ENCODE data around the gene CCL7.

DNA sequence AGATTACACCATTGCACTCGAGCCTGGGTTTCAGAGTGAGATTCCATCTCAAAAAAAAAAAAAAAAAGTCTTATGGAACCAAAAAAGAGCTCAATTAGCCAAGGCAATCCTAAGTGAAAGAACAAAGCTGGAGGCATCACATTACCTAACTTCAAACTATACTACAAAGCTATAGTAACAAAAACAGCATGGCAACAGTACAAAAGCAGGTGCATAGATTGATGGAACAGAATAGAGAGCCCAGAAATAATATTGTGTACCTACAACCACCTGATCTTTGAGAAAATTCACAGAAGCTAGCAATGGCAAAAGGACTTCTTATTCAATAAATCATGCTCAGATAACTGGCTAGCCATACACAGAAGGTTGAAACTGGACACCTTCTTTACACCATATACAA, 39.7 kb upstream of the CCL7 start:
- TF ChIP-seq, protein P1, sequence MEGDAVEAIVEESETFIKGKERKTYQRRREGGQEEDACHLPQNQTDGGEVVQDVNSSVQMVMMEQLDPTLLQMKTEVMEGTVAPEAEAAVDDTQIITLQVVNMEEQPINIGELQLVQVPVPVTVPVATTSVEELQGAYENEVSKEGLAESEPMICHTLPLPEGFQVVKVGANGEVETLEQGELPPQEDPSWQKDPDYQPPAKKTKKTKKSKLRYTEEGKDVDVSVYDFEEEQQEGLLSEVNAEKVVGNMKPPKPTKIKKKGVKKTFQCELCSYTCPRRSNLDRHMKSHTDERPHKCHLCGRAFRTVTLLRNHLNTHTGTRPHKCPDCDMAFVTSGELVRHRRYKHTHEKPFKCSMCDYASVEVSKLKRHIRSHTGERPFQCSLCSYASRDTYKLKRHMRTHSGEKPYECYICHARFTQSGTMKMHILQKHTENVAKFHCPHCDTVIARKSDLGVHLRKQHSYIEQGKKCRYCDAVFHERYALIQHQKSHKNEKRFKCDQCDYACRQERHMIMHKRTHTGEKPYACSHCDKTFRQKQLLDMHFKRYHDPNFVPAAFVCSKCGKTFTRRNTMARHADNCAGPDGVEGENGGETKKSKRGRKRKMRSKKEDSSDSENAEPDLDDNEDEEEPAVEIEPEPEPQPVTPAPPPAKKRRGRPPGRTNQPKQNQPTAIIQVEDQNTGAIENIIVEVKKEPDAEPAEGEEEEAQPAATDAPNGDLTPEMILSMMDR (IDR thresholded peaks at IDR 0.05; ENCODE audit: insufficient read depth, low read length) = no peak
- TF ChIP-seq POLR2AphosphoS5 (IDR thresholded peaks at IDR 0.05; ENCODE audit: low read depth) (no peak), GABPA (IDR thresholded peaks at IDR 0.05; ENCODE audit: low read depth) (no peak), SPI1 (IDR thresholded peaks at IDR 0.05; ENCODE audit: borderline replicate concordance, low read depth) (no peak)
- TF ChIP-seq, protein P2, sequence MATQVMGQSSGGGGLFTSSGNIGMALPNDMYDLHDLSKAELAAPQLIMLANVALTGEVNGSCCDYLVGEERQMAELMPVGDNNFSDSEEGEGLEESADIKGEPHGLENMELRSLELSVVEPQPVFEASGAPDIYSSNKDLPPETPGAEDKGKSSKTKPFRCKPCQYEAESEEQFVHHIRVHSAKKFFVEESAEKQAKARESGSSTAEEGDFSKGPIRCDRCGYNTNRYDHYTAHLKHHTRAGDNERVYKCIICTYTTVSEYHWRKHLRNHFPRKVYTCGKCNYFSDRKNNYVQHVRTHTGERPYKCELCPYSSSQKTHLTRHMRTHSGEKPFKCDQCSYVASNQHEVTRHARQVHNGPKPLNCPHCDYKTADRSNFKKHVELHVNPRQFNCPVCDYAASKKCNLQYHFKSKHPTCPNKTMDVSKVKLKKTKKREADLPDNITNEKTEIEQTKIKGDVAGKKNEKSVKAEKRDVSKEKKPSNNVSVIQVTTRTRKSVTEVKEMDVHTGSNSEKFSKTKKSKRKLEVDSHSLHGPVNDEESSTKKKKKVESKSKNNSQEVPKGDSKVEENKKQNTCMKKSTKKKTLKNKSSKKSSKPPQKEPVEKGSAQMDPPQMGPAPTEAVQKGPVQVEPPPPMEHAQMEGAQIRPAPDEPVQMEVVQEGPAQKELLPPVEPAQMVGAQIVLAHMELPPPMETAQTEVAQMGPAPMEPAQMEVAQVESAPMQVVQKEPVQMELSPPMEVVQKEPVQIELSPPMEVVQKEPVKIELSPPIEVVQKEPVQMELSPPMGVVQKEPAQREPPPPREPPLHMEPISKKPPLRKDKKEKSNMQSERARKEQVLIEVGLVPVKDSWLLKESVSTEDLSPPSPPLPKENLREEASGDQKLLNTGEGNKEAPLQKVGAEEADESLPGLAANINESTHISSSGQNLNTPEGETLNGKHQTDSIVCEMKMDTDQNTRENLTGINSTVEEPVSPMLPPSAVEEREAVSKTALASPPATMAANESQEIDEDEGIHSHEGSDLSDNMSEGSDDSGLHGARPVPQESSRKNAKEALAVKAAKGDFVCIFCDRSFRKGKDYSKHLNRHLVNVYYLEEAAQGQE (IDR thresholded peaks at IDR 0.05; ENCODE audit: insufficient replicate concordance, low read depth) = no peak

Data from HL-60 (cell line).